CD1c-positive myeloid dendritic cell (primary cell): Measurements from ENCODE around the gene TMEM8B.
A peak's percentile ranks its signal among the peaks of the same experiment; 100 is the strongest.

Source experiments
- DNase-seq: peaks from one replicate; pipeline ENCODE4 v3.0.0-alpha.2; 2016; ENCODE audit errors: extremely low spot score

Gene TMEM8B, protein sequence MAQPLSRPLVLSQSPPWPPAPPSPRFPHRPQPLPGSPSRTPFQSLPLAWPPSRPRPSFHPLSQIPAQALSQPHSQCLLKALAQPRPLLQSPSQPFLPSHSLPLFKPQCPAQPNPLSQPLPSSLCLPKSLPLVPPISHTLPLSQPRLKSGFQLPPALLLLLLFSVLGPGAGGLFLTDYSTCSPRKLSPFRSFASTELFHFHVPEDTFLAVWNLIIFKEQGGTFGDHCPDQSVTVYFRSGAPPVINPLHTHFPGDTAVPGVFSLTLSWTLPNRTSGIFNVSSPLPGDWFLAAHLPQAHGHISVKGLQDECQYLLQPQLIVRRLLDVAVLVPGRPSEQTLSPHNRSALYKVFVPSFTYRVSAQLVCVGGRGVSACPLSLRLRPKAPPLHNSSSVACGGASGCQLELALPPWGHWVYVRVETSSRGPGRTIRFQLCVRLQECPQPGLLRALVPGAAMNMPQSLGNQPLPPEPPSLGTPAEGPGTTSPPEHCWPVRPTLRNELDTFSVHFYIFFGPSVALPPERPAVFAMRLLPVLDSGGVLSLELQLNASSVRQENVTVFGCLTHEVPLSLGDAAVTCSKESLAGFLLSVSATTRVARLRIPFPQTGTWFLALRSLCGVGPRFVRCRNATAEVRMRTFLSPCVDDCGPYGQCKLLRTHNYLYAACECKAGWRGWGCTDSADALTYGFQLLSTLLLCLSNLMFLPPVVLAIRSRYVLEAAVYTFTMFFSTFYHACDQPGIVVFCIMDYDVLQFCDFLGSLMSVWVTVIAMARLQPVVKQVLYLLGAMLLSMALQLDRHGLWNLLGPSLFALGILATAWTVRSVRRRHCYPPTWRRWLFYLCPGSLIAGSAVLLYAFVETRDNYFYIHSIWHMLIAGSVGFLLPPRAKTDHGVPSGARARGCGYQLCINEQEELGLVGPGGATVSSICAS

DNA sequence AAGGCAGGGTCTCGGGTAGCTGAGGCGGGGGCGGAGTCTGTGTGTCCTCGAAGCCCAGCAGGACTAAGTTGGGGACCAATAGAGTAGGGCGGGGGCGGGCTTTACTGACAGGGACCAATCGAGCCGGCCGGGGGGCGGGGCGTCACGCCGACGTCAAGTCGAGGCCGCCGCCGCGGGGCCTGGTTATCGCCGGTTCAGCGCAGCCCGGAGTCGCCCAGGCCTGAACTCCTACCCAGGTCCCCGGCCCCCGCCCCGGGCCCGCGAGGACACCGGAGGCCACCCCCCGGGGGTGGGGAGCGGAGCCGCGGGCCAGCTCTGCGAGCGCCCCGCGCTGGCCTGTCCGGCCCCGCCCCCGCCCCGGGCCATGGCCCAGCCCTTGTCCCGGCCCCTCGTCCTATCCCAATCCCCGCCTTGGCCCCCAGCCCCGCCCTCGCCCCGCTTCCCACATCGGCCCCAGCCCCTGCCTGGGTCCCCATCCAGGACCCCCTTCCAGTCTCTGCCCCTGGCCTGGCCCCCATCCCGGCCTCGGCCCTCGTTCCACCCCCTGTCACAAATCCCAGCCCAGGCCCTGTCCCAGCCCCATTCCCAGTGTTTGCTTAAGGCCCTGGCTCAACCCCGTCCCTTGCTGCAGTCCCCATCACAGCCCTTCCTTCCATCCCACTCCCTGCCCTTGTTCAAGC is at the start of gene TMEM8B:
Gene TMEM8B, plus strand, starts transcription at position 145 of the 680 bp plus-strand sequence. Its CDS starts 220 bp downstream, at position 365.
- peak; percentile 95 for DNase-seq

DNA sequence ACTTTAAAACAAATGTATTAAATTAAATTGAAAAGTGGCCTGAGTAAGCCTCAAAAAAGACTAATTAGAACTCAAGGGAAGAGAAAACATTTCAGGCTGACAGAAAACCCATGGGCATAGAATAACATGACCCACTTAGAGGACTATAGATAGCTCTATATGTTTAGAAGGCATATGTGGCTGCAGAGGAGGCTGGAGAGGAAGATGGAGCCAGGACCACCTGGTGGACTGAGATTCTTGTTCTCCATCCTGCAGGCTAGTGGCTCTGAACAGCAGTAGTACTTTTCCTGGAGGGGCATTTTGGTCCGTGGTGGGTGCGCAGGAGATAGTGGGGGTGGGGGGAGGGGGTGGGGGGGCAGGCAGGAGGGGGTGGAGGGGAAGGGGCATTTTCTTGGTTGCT is 48.0 kb upstream of the TMEM8B start:
- no peak for DNase-seq

GRCh38 chr9:35783418-35783817 is 45.6 kb upstream of the TMEM8B start:
- no peak for DNase-seq

GRCh38 chr9:35789541-35789940 is 39.5 kb upstream of the TMEM8B start:
- no peak for DNase-seq

- no peak for DNase-seq
These were observed 39.0 kb upstream of the TMEM8B start for GRCh38 chr9:35790025-35790384.

GRCh38 chr9:35790385-35791296 is 38.4 kb upstream of the TMEM8B start:
- DNase-seq = peak; percentile 79

GRCh38 chr9:35791297-35791921 is 37.6 kb upstream of the TMEM8B start, which contains the start of gene NPR2:
Gene NPR2, plus strand, starts transcription at chr9:35791591. Its CDS starts 818 bp downstream, at chr9:35792409.
- peak; percentile 7 for DNase-seq

- no peak for DNase-seq
These were observed 36.8 kb upstream of the TMEM8B start for GRCh38 chr9:35792024-35792813.

DNA sequence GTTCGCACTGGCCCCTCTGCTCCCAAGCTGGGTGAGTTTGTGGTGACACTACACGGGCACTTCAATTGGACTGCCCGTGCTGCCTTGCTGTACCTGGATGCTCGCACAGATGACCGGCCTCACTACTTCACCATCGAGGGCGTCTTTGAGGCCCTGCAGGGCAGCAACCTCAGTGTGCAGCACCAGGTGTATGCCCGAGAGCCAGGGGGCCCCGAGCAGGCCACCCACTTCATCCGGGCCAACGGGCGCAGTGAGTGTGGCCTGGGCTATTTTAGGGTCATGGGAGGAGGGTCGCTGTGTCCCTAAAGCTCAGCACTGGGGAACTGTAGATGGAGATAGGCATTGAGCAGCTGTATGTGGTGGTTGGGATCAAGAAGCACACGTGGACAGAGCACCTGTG is 36.2 kb upstream of the TMEM8B start:
- no peak for DNase-seq

DNA sequence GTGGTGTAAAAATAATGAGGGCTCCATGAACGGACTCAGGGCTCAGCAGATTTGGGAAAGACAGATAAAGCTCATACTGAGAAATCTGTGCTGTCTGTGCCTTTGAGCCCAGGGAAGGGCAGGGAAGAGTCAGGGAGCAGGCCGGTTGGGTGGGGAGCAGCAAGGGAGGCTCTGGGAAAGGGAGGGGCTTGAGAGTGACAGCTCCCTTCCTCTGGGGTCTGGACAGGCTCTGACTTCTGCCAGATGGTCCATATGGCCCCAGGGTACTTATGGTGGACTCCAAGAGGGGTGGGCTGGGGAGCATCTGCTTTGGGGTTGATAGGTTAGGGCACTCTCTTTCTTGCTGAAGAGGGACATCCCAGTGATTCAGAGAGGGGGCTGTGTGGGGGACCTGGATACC is 35.6 kb upstream of the TMEM8B start:
- no peak for DNase-seq

DNA sequence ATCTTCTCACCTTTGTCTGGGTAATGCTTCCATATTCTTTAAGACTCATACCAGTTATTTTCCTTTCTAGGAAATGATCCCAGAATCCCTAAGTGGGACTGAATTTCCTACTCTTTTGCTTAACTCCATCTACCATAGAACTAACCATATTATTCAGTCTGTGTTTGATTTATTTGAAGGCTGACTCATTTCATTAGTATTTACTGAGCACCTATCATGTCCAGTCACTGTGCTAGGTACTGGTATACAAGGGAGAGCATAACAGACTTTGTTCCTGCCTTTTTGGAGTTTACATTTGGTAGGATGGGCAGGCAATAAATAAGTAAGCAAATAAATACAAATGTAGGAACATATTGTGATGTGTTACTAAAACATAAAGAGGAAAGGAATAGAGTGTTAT is 33.3 kb upstream of the TMEM8B start:
- no peak for DNase-seq

DNA sequence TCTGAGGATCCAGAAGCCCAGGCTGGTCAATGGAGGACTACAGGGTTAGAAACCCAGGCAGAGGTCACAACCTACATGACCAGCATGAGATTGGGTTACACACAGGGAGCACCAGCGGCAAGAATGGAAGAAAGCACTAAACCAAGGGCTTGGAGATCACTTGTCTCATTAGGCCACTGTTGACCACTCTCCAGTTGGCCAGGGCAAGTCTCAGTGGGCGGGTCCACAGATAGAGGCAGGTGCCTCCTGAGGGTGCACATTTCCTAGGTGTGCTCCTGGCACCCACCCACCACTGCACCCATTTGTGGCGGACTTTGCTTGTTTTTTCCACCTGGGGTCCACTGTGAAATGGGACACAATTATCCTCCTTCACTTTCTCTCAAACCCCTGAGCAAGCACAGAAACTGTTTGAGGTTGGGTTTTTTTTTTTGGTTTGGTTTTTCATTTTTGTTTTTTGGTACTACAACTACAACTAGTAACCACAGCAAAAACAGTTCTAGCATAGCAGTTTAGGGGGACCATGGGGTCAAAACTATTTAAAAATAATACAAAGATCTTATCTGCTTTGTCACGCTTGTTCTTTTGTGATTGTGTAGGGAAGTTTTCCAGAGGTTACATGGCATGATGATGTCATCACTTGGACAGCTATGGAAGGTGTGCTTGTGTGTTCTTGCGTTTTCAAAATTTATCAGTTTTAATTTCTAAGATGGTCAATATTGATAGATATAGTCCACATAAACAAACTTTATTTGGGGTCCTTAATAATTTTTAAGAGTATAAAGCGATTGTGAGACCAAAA is 31.5 kb upstream of the TMEM8B start:
- no peak for DNase-seq

GRCh38 chr9:35798658-35799374 is 30.2 kb upstream of the TMEM8B start:
- DNase-seq = no peak

GRCh38 chr9:35800530-35800929 is 28.5 kb upstream of the TMEM8B start:
- DNase-seq = no peak

DNA sequence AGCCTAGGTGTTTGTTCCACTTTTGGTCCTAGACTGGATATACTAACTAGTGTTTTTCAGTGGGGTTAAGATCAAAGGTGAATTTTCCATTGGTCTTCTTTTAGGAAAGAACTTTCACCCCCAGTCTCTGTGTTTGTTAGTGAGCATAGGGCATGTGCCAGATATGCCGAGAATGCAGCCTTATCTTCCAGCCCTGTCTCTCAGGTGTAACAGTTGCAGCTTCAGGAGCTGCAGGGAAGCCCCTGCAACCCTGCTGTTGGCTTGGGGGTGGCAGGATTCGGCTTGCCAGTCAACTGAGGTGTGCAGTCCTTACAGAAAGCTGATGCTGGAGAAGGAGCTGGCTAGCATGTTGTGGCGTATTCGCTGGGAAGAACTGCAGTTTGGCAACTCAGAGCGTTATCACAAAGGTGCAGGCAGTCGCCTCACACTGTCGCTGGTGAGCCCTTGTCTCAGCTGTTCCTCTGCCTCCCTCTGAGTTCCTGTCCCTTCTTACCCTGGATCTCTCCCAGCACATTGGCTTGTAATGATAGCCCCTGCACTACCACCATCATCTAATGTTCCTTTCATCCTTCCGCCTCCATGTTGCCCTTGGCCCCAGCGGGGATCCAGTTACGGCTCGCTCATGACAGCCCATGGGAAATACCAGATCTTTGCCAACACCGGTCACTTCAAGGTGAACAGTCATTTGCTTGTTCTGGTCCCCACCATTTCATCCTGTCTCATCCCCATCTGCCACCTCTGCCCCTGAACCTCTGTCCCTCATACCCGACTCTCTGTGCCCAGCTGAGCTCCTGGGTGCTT is 27.5 kb upstream of the TMEM8B start:
- DNase-seq = no peak

DNA sequence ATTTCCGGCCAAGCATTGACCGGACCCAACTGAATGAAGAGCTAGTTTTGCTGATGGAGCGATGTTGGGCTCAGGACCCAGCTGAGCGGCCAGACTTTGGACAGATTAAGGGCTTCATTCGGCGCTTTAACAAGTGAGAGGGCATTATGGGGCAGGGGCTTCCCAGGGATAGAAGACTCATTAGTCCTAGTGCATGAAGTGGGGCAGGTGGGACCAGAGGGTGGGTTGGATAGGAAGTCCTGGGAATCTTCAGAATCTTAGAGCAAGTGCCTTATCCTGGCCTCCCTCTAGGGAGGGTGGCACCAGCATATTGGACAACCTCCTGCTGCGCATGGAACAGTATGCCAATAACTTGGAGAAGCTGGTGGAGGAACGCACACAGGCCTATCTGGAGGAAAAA is 22.9 kb upstream of the TMEM8B start:
- no peak for DNase-seq

- DNase-seq = no peak
These were observed 20.6 kb upstream of the TMEM8B start for GRCh38 chr9:35808433-35808832.
